GM19025 (cell line): ENCODE measurements around the gene ZNF778.

Experiments used
- ATAC-seq: cut with Tn5 transposase; IDR thresholded peaks from one replicate; pipeline ENCODE4 v1.9.1; 2021; ENCODE audit warnings: mild to moderate bottlenecking, low read depth, moderate library complexity; ENCODE audit not compliant: unreplicated experiment

ZNF778 gene

DNA sequence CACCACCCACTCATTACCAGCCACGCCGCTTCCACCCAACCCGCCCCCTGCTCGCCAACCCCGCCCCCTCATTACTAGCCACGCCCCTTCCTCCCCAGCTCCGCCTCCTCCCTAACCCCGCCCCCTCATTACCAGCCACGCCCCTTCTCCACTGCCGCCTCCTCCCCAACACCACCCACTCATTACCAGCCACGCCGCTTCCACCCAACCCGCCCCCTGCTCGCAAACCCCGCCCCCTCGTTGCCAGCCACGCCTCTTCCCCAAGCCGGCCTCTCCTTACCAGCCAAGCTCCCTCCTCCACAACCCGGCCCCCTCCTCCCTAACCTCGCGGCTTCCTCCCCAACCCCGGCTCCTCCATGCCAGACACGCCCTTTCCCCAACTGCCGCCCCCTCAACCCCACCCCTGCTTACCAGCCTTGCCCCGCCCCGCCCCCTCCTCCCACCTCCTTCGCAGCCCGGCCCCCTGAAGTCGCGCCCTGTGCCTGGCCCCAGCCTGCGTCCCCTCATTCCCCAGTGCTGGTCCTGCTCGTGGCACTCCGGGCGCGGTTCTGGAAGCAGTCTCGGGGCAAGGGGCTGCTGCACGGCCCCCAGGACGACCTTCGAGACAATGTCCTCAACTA, 24.4 kb upstream of the ZNF778 start:
- ATAC-seq, result no peak

DNA sequence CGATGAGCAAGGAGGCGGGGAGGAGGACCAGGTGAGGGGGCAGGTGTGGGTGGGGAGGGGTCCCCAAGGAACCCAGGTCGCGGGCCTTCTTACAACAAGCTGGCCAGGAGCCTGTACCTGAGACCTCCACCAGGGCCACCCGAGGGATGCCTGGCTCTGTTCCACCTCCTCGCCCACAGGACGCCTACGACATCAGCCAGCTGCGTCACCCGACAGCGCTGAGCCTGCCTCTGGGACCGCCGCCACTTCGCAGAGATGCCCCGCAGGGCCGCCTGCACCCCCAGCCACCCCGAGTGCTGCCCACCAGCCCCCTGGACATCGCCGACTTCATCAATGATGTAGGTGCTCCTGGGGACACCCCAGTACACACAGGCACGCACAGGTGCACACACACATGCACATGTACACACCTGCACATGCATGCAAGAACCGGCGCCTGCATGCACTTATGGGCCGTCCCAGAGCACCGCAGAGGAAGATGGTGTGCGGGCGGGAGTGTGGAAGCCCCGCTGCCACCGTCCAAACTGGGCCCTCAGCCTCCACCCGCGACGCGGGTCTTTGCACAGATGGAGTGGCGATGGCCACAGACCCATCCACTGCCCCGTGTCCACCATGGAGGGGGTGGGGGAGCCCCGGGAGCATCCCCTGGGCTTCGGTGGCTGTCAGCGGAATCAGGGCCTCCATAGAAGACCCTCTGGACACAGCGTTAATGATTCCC, 23.8 kb upstream of the ZNF778 start:
- no peak for ATAC-seq

DNA sequence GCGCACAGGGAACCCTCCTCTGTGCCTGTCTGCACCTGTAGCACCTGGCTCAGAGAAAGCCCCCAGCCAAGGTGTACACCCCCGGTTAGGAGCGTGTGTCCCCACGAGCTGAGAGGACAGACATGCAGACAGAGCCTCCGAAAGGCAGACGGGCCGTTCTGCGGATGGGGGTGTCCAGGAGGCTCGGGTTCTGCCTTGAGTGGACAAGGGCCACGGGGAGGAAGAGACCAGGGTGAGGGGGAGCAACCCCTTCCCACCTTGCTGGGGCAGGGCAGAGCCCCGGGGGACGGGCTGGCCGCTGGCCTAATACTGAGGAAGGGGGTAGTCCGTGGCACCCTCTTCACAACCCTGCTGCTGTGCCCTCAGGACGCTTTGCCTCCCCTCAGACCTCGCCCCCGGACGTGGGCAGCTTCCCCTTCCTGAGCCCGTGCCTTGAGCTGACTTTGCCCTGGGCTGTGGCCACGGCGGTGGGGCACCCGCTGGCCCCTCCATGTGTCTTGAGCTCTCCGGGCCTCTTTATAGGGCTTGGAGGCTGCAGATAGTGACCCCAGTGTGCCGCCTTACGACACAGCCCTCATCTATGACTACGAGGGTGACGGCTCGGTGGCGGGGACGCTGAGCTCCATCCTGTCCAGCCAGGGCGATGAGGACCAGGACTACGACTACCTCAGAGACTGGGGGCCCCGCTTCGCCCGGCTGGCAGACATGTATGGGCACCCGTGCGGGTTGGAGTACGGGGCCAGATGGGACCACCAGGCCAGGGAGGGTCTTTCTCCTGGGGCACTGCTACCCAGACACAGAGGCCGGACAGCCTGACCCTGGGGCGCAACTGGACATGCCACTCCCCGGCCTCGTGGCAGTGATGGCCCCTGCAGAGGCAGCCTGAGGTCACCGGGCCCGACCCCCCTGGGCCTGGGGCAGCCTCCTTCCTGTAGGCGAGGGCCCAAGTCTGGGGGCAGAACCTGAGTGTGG, 22.9 kb upstream of the ZNF778 start:
- ATAC-seq, result no peak

DNA sequence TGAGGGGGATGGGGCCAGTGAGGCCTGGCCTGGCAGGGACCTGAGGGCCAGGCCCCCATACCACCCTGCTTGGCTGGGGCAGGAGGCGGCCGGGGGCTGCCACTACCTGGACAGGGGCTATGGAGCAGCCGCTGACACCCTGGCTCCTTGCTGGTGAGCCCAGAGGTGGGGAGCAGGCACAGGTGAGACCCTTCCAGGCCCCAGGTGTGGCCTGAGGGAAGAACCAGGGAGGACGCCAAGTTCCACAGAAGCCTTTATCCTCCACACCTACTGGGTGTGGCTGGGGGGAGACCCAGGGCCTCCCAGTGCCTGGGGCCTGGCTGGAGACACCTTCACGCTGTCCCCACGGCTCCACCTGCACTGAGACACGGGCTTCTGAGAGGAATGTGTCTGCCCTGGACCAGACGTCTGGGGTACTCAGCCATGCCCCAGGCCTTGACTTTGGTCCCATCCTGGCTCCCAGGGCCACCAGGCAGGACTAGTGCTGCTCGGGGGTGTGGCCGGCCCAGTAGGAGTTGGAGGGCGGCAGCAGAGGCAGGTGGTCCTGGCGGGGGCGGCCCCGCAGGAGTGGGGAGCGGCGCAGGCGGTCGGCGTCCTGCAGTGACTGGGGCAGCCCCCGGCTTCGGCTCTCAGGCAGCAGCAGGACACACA, 21.9 kb upstream of the ZNF778 start:
- no peak for ATAC-seq

DNA sequence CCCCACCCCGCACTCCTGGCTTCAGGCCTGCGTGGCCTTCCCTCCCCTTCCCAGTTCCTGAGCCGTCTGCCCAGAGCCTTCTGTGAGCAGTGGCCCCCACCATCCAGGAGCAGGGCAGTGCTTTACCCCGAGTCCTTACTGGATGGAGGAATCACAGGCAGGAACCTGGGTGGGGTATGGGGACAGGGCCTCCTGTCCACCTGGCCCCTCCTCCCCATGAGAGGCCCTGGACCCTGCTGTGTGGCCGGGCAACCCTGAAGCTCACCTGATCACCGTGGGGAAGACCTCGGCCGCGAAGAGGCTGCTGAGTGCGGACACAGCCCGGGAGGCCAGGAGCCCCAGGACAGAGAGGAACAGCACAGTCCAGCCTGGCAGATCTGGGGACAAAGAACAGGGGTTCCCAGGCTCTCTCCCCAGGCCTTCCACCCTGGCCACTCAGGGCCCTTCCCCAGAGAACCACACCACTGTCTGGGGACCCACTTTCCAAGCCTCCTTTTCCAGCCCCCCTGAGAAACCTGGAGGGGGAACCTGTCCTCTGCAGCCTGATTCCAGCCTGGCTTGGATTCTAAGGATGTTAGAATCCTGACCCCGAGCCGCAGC, 20.4 kb upstream of the ZNF778 start:
- no peak for ATAC-seq

DNA sequence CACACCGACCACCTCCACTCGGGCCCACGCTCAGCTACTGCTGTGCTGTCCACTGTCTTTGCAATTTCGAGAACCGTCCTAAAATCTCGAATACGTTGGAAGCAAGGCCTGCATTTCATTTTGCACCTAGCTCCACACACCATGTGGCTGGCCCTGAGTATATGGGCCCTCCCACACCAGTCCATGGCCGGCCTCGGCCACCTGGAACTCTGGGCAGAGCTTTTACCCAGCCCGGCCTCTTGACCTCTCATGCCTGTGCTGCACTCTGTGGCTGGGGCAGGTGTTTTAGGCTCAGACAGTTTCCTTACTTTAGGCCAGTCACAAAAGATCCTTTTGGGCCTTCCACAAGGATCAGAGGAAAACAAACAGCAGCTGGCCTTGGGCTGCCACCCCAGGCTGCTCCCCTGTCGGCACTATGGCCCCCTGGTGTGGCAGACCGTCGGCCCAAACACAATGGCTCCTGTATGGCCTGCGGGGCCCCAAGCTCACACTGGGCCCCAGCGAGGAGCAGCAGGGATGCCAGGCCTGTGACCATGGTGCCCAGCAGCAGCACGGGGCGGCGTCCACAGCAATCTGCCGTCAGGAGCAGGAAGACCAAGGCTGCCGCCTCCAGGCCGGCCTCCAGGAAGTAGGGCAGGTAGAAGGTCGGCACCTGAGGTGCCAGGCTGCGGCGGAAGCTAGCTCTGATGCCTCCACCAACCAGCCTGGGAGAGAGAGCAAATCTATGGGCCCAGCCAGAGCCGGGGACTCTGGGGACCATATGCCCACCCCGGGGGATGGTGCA, 19.7 kb upstream of the ZNF778 start:
- ATAC-seq, result no peak

DNA sequence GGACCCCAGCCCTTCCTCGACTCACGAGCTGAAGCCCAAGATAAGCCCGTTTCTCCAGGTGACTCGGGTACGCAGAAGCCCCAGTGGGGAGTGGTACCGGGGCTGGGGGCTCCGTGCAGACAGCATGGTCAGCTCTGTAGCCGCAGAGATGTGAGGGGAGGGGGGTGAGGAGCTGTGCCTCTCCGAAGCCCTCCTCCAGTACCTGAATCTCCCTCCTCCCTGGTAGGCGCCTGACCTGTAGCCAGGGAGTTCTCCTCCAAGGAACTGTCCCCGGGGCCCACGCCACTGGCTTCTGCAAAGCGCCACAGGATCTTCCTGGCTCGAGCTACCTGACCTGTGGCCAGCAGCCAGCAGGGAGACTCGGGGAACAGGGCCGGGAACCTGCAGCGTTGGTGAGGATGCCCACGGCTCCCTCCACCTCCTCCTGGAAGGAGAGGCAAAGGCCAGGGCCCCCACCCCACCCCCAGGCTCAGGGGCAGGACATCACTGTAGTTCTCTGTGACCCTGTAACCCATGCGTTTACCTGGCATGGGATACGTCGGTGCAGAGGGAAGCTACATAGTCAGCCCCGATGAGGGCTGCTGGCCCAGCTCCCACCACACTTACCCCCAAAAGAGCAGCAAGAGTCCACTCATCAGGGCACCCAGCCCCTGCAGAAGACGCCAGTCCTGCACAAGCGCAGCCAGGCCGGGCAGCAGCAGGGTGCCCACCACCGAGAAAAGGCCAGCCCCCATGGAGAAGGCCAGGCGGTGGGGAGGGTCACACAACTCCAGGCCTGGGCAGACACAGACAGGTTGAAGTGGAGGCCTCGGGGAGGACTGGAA, 18.9 kb upstream of the ZNF778 start:
- no peak for ATAC-seq

DNA sequence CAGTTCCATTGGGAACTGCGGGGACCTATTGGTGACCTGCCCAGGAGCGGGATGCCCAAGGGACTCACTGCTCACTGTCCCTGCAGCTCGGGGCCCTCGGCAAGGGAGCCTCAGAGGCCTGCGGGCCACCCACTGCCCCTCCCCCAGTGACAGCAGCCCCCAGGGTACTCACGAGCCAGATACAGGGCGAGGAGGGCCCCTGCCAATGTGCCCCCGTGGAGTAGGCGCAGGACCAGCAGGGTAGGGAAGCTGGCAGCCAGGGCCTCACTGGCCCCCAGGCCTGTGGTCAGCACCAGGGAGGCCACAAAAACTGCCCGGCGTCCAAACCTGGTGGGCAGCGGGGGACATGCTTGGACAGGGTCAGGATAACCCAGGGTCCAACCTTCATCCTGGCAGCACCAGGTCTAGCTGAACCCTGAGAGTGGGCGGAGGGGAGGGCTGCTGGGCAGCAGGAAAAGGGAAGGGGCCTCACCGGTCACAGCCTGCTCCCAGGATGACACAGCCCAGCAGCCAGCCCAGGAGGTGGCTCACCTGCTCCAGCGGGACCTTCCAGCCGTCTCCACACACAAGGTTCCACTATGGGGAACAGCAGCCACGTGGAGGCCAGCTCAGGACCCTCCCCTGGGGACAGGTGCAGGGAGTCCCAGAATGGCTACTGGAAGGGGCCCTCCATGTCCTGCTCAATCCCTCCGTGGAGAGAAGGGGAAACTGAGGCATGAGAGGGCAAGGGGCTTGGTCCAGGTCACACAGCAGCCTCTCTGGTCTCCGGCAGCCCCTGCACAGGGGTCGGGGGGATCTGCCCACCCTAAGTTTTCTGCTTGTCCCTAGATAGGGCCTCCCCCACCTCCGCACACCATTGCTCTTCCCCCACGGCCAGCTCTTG, 18.0 kb upstream of the ZNF778 start:
- ATAC-seq, result no peak

DNA sequence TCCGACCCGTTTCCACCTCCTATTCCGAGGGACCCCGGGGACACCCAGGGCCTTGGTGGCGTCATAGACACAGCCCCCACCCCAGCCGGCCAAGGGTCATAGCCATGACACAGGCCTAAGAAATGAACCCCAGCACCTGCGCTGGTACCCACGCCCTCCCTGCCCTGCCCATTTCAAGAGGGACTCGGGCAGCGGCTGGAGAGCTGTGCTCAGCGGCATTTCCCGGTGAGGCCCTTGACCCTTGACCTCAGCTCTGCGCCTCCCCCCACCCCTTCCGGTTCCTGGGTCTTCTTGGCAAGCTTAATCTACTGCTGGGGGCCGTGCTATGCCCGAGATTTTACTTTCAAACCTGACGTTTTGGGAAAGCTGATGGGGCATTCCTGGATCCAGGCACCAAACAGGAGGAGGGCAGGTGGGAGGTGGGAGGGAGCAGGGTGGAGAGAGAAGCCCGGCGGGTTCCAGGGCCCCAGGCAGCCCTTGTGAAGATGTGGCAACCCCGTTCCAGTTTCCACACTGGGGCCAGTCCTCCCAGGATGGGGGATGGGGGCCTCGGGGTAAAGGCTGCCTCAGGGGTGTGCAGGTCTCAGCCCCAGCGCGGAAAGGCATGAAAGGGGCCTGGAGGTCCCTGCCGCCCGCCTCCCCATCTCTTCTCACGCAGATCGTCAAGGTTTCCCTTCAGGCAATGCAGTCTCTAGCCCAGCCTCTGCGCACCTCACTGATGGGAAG, 17.2 kb upstream of the ZNF778 start, which contains the start of gene SLC22A31:
SLC22A31 (minus strand) TSS at position 414 of the 726 bp plus-strand sequence; CDS start at position 378, 36 bp downstream.
- no peak for ATAC-seq

DNA sequence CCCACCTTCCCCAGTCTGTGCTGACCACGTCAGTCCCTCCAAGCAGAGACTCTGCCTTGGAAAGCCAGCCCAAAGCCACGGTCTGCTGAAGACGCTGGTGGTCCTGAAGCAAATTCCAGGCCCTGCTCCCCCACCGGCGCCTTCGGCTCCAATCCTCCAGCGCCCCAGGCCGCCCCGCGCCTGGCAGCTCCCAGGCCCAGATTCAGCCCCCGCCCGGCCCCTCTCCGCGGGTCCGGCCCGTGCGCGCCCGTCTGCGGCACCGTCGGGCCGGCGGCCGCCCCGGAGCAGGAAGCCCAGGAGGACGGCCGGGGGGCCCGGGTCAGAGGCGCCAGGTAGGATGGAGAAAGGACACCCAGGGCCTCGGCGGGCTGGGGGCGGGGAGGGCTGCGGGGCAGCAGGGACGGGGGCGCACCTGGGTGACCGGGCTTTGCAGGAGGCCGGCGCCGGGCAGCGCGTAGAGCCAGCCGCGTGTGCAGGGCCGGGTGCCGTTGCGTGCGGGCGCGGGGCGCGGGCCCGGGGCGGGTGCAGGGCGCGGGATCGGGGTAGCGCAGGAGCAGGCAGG, 16.6 kb upstream of the ZNF778 start:
- ATAC-seq, result no peak

DNA sequence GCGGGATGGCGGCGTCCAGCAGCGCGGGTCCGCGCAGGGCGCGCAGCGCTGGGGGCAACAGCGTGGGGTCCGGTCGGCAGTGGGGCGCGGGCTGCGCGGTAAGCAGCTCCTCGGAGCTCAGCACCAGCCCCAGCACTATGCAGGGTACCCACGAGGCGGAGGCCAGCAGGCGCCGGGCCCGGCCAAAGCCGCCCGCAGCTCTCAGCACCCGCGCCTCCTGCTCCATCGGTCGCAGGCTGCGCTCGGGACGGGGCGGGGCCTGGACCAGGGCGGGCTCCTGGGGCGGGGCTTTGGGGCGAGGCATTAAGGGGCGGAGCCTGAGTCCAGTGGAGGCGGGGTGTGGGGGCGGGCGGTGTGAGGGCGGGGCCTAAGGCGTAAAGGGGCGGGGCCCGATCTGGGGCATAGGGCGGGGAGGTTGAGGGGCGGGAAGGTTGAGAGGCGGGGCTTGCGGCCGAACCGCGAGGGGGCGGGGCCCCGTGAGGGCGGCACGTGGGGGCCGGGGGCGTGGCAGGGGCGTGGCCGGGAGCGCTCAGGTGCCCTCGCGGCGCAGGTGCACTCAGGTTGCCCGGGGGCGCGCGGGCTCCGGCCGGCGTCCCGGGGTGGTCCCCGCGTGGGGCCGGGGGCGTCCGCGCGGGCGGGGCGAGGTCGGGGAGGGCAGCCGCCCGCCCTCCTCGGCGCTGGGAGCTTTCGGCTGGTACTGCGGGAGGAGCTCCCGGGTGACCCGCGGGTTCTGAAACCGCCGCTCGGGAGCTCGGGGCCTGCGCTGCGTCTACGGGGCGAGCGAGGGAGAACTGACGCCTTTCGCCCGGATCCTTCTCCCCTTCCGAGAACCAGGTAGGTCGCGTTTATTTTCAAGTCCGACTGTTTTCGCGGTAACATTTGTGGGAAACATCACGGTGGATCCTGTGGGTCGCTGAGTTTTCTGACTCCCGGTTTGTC, 15.8 kb upstream of the ZNF778 start:
- no peak for ATAC-seq

DNA sequence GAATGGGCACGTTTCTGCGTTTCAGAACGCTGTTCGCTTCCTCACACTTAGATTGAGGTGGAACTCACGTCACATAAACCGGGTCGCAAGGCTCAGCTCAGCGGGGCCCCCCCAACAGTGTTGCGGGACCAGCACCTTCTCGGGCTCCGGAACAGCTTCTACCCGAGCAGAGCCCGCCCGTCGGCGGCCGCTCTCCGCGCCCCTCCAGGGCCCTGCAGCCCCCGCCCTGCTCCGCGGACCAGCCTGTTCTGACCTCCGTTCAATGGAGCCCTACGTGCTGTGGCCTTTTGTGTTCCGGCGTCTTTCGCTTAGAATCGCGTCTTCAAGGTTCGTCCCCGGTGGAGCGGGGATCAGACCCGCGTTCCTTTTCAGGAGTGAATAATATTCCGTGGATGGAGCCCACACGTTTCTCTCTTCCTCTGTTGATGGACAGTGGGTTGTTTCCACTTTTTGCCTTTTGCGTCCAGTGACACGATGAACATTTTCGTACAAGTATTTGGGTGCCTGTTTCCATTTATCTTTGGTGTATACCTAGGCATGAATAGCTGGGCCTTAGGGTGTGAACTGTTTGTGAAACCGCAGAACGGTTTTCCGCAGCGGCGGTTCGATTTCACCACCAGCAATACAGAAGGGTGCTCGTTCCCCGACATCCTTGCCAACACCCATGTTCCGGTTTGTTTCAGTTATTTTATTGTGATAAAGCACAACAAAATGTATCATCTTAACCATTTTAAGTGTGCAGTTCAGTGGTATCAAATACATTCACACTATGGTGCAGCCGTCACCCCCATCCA, 14.9 kb upstream of the ZNF778 start:
- no peak for ATAC-seq

DNA sequence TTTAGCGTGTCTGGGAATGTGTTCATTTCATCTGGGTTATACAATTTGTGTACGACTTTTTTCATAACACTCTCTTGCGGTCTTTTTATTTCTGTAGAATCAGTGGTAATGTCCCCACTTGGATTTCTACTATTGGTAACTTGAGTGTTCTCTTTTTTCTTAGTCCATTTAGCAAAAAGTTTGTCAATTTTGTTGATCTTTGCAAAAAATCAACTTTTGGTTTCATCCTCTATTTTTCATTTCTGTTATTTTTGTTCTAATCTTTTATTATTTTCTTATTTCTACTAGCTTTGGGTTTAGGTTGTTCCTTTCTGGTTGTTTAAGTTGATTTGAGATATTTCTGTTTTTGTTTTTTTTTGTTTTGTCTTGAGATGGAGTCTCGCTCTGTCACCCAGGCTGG, 9.5 kb upstream of the ZNF778 start:
- no peak for ATAC-seq

DNA sequence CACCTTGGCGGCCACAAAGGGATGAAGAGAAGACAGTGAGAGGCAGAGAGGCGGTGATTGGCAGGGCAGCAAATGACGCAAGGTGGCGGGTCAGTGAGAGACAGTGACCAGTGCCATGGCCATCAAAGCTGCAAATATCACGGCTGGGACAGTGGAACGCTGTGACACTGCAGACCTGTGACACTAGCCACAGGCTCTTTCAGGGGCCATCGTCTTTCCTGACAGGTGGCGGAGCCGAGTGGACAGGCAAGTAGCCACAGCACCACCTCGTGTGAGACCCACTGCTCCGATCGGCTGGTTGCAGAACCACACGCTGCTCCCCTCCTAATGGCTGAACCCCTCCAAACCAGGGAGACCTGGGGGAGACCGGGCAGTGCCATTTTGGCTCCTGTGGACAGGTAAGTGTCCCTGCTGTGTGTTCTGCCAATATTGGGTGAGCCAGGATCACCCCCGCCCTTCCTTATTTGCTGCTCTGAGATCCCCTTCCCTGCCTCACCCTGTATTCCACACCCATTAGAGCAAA, 7.9 kb upstream of the ZNF778 start:
- ATAC-seq, result no peak
